ENCODE data around the gene TRMT1L.

The TRMT1L gene

GRCh38 chr1:185075476-185075875, 81.3 kb downstream of the TRMT1L start:
- no peak for TF ChIP-seq ZBTB7A (IDR thresholded peaks at IDR 0.05; ENCODE audit: low read depth)
- TF ChIP-seq TEAD4 (IDR thresholded peaks at IDR 0.05) = no peak
- no peak for TF ChIP-seq EGR1 (IDR thresholded peaks at IDR 0.05)
- TF ChIP-seq FOXM1 (IDR thresholded peaks at IDR 0.05; ENCODE audit: borderline replicate concordance, low read depth) = no peak
- no peak for TF ChIP-seq YY1 (IDR thresholded peaks at IDR 0.05; ENCODE audit: low read depth)
- no peak for TF ChIP-seq TAF1 (IDR thresholded peaks at IDR 0.05; ENCODE audit: low read depth)
- no peak for TF ChIP-seq EP300 (IDR thresholded peaks at IDR 0.05; ENCODE audit: borderline replicate concordance)
- no peak for TF ChIP-seq CEBPB (IDR thresholded peaks at IDR 0.05)
- no peak for TF ChIP-seq REST (IDR thresholded peaks at IDR 0.05; ENCODE audit: low read depth)
- TF ChIP-seq, protein P1, sequence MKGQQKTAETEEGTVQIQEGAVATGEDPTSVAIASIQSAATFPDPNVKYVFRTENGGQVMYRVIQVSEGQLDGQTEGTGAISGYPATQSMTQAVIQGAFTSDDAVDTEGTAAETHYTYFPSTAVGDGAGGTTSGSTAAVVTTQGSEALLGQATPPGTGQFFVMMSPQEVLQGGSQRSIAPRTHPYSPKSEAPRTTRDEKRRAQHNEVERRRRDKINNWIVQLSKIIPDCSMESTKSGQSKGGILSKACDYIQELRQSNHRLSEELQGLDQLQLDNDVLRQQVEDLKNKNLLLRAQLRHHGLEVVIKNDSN (IDR thresholded peaks at IDR 0.05) = no peak
- TF ChIP-seq CREB1 (IDR thresholded peaks at IDR 0.05; ENCODE audit: low read depth) = no peak
- no peak for TF ChIP-seq RAD21 (IDR thresholded peaks at IDR 0.05; ENCODE audit: low read depth)
- no peak for TF ChIP-seq TCF12 (IDR thresholded peaks at IDR 0.05; ENCODE audit: low read depth)

- TF ChIP-seq, protein P2, sequence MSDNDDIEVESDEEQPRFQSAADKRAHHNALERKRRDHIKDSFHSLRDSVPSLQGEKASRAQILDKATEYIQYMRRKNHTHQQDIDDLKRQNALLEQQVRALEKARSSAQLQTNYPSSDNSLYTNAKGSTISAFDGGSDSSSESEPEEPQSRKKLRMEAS (IDR thresholded peaks at IDR 0.05) = no peak
- TF ChIP-seq YY1 (IDR thresholded peaks at IDR 0.05; ENCODE audit: low read depth) (no peak), FOXM1 (IDR thresholded peaks at IDR 0.05; ENCODE audit: borderline replicate concordance, low read depth) (no peak), TAF1 (IDR thresholded peaks at IDR 0.05; ENCODE audit: low read depth) (no peak), RAD21 (IDR thresholded peaks at IDR 0.05; ENCODE audit: low read depth) (no peak), NFIC (IDR thresholded peaks at IDR 0.05) (no peak), TCF12 (IDR thresholded peaks at IDR 0.05; ENCODE audit: low read depth) (no peak), CEBPB (IDR thresholded peaks at IDR 0.05) (no peak), REST (IDR thresholded peaks at IDR 0.05; ENCODE audit: low read depth) (no peak), TEAD4 (IDR thresholded peaks at IDR 0.05) (no peak), EP300 (IDR thresholded peaks at IDR 0.05; ENCODE audit: borderline replicate concordance) (no peak), CREB1 (IDR thresholded peaks at IDR 0.05; ENCODE audit: low read depth) (no peak), ZBTB7A (IDR thresholded peaks at IDR 0.05; ENCODE audit: low read depth) (no peak), EGR1 (IDR thresholded peaks at IDR 0.05) (no peak)
- TF ChIP-seq, protein P1 (IDR thresholded peaks at IDR 0.05) = no peak
These were observed 82.4 kb downstream of the TRMT1L start for GRCh38 chr1:185074307-185074706.

DNA sequence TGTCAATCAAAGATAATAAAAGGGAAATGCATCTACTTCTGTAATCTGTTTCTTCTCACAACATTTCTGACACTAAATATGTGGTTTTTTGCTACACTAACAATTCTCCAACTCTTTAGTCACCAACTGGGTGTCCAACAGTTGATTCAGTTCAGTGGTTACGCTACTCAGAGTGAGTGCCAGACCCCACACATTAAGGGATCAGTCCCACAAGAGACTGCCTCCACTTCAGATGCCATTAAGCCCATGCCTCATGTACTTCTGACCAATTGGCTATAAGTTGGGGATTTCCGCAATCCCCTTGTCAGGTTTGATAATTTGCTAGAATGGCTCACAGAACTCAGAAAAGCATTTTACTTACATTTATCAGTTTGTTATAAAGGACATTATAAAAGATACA, 83.0 kb downstream of the TRMT1L start:
- no peak for TF ChIP-seq FOXM1 (IDR thresholded peaks at IDR 0.05; ENCODE audit: borderline replicate concordance, low read depth)
- no peak for TF ChIP-seq TAF1 (IDR thresholded peaks at IDR 0.05; ENCODE audit: low read depth)
- no peak for TF ChIP-seq CEBPB (IDR thresholded peaks at IDR 0.05)
- TF ChIP-seq ZBTB7A (IDR thresholded peaks at IDR 0.05; ENCODE audit: low read depth) = no peak
- TF ChIP-seq EGR1 (IDR thresholded peaks at IDR 0.05) = no peak
- TF ChIP-seq, protein P2 (IDR thresholded peaks at IDR 0.05) = no peak
- no peak for TF ChIP-seq NFIC (IDR thresholded peaks at IDR 0.05)
- no peak for TF ChIP-seq REST (IDR thresholded peaks at IDR 0.05; ENCODE audit: low read depth)
- TF ChIP-seq YY1 (IDR thresholded peaks at IDR 0.05; ENCODE audit: low read depth) = no peak
- TF ChIP-seq CREB1 (IDR thresholded peaks at IDR 0.05; ENCODE audit: low read depth) = no peak
- TF ChIP-seq RAD21 (IDR thresholded peaks at IDR 0.05; ENCODE audit: low read depth) = no peak
- no peak for TF ChIP-seq TCF12 (IDR thresholded peaks at IDR 0.05; ENCODE audit: low read depth)

GRCh38 chr1:185070051-185070450, 86.7 kb downstream of the TRMT1L start:
- TF ChIP-seq TAF1 (IDR thresholded peaks at IDR 0.05; ENCODE audit: low read depth) (no peak), YY1 (IDR thresholded peaks at IDR 0.05; ENCODE audit: low read depth) (no peak), TCF12 (IDR thresholded peaks at IDR 0.05; ENCODE audit: low read depth) (no peak), CREB1 (IDR thresholded peaks at IDR 0.05; ENCODE audit: low read depth) (no peak), NFIC (IDR thresholded peaks at IDR 0.05) (no peak), FOXM1 (IDR thresholded peaks at IDR 0.05; ENCODE audit: borderline replicate concordance, low read depth) (no peak)
